Lower leg skin (tissue), 3 donors: ENCODE data around the gene KBTBD12.

Source experiments
- CTCF ChIP-seq, 3 donors: fragments of 450-650 bp; IDR thresholded peaks; one replicate each; pipeline ENCODE4 v1.5.1; 2016; ENCODE audit warnings: antibody characterized with exemption in 3 of 3, mild to moderate bottlenecking in 3 of 3, moderate library complexity in 2 of 3
- POLR2A ChIP-seq, 2 donors: fragments of 450-650 bp; IDR thresholded peaks; one replicate each; pipeline ENCODE4 v1.6.1; 2016 to 2017; ENCODE audit warnings: antibody characterized with exemption in 2 of 2, mild to moderate bottlenecking in 1 of 2, moderate library complexity in 1 of 2

GRCh38 chr3:127940116-127940515 is 25.1 kb downstream of the KBTBD12 start:
- TF ChIP-seq POLR2A (IDR thresholded peaks at IDR 0.05) (no peak), CTCF (IDR thresholded peaks at IDR 0.05) (no peak)
